T-helper 17 cell (primary cell): ENCODE data around the gene GDA. TPM values are rescaled to one million over a fixed set of nuclear protein-coding genes. Genes with fewer than 3 reads are reported as not detected.

Source experiments
- ATAC-seq: fragments of 150-1000 bp; cut with Tn5 transposase; 2 replicates; pipeline ENCODE4 v1.10.0; 2021; ENCODE audit warnings: mild to moderate bottlenecking, moderate library complexity
- DNase-seq, 3 donors: peaks; one replicate each; pipeline versions ENCODE4 v3.0.0 to v3.0.0-alpha.2; 2020 to 2021
- H3K9me3 ChIP-seq: one replicate; pipeline ENCODE4 v1.7.0; 2013; ENCODE audit warnings: low read length, mild to moderate bottlenecking; ENCODE audit not compliant: control insufficient read depth, poor library complexity, severe bottlenecking
- H3K27ac Mint-ChIP-seq: one replicate; pipeline ENCODE4 v1.8.0; 2022; ENCODE audit warnings: mild to moderate bottlenecking, moderate library complexity, mixed read lengths
- H3K27me3 Mint-ChIP-seq: one replicate; pipeline ENCODE4 v1.8.0; 2022; ENCODE audit warnings: mixed read lengths
- H3K36me3 Mint-ChIP-seq: one replicate; pipeline ENCODE4 v1.8.0; 2022; ENCODE audit warnings: low read depth, mixed read lengths
- H3K4me1 Mint-ChIP-seq: one replicate; pipeline ENCODE4 v1.8.0; 2022; ENCODE audit warnings: mild to moderate bottlenecking, mixed read lengths
- H3K4me3 Mint-ChIP-seq: one replicate; pipeline ENCODE4 v1.8.0; 2022; ENCODE audit warnings: mild to moderate bottlenecking, moderate library complexity, mixed read lengths
- total RNA-seq, 4 donors: library from RNA in 2 of 4; stranded (reverse) in 2 of 4; gene quantifications; one replicate each; pipeline ENCODE4 v1.2.3 and lab custom pipeline; 2022 to 2026

GDA gene
- total RNA-seq, 2 donors from 2014 or later = not detected

DNA sequence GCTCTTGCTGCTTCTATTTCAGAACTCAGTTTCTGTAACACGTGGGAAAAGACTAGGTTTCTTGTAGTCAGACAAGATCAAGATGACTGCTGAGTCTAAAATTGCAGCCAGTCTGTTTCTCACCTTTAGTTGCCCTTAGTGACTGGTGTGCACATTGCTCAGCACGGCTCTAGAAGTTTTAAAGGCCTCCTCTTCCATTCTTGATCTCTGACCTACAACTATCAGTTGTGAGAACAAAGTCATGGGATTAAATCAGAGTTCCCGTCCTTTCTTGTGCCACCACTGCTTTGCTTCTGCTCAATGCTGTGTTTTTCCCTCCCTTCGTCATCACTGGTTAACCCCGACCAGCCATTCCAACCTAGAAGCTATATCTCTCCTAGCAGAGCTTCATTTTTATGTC, 52.8 kb downstream of the GDA start:
- H3K27me3 Mint-ChIP-seq = peaks cover 21% of the 10 kb centered on the region
- H3K36me3 Mint-ChIP-seq = no peaks in the 10 kb centered on the region
- no peaks in the 10 kb centered on the region for H3K9me3 ChIP-seq
- peaks cover 5% of the 10 kb centered on the region for H3K4me1 Mint-ChIP-seq
- DNase-seq = no peak
- no peak overlapping the region for H3K4me3 Mint-ChIP-seq
- ATAC-seq = no peak
- H3K27ac Mint-ChIP-seq = no peak overlapping the region

DNA sequence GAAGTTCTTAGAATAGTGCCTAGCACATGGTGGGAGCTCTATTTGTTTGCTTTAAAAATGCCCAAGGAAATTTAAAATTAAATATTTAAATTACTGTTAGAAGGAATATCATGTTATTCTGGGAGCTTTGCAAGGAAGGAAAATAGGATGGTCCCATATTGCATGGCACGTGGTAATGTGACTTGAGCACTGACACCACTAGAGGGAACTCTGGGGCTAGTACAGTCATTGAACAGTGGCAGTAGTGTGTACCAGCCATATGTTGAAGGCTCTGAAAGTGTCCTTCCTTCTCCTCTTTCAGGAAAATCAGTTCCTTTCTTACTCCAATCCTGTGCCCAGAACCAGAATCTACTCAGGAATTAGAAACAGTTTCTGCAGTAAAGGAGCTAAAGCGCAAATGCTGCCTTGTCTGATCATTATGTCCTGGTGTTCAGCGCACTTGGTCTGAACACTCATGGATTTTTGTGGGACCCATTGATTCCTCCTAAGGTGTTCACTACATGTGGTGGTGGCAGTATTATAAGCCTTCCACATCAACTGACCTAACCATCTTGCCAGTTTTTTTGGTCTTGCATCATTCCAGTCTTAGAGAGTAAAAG, 54.1 kb downstream of the GDA start:
- Mint-ChIP-seq H3K27ac (no peak overlapping the region), H3K27me3 (peaks cover 21% of the 10 kb centered on the region), H3K36me3 (no peaks in the 10 kb centered on the region), H3K4me1 (peaks cover 9% of the 10 kb centered on the region), H3K4me3 (no peak overlapping the region)
- no peak for DNase-seq
- no peaks in the 10 kb centered on the region for H3K9me3 ChIP-seq
- no peak for ATAC-seq

DNA sequence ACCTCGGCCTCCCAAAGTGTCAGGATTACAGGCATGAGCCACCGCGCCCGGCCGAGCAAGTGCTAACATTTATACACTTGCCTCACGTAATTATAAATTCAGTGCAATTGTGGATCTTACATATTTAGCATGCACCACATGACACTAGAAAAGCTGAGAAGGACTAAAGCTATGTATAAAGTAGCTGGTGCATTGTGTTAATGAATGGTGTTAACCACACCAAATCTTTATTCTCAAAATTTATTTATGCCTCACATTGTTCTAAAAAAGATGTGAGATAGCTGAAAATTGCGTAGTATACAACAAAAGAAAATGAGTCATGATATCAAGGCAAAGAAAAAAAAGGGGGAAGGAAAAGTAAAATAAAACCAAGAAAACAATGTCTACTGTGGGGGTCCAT, 54.8 kb downstream of the GDA start:
- Mint-ChIP-seq H3K4me3 (no peak overlapping the region), H3K36me3 (no peaks in the 10 kb centered on the region), H3K27me3 (peaks cover 20% of the 10 kb centered on the region), H3K4me1 (peaks cover 9% of the 10 kb centered on the region), H3K27ac (no peak overlapping the region)
- DNase-seq (no peak), ATAC-seq (no peak)
- no peaks in the 10 kb centered on the region for H3K9me3 ChIP-seq

DNA sequence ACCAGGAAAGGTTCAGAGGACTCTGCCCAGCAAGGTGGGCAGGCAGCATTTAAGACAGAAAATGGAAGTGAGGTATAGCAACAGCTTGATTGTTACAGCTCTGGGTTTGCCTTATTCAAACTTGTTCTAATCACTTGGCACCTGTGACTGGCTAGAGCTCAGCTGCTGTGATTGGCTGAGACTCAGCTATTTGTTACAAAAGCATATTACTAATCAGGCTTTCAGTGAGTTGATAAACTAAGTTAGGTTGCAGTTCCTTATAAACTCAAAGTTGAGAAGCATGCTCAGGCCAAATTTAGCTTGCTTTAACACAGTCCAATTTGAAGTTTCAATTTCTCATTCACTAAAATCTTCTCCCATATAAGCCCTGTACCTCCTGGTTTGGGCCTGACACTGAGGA, 56.3 kb downstream of the GDA start:
- peaks cover 25% of the 10 kb centered on the region for H3K27me3 Mint-ChIP-seq
- no peaks in the 10 kb centered on the region for H3K9me3 ChIP-seq
- DNase-seq (no peak), ATAC-seq (no peak)
- no peak overlapping the region for H3K27ac Mint-ChIP-seq
- H3K36me3 Mint-ChIP-seq = no peaks in the 10 kb centered on the region
- H3K4me1 Mint-ChIP-seq = peaks cover 3% of the 10 kb centered on the region
- H3K4me3 Mint-ChIP-seq = no peak overlapping the region

DNA sequence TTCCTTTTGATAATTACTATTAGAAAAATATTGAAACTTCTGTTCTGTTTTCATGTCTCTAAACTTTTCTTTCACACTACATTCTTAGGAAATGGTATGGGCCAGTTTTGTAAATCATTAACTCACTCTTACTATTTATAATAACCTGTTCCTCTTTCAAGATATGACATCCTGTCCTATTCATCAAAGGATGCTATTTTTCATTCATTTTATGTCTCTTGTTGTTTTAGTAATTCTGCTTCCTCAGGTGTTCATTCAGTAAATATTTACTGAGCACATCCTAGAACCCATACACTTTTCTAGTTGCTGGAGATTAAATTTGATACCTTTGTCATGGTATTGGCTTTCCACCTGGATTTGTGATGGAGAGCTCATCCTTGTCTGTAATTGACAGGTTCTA, 58.0 kb downstream of the GDA start:
- ATAC-seq (no peak), DNase-seq (no peak)
- no peak overlapping the region for H3K27ac Mint-ChIP-seq
- H3K36me3 Mint-ChIP-seq = no peaks in the 10 kb centered on the region
- peaks cover 33% of the 10 kb centered on the region for H3K27me3 Mint-ChIP-seq
- no peaks in the 10 kb centered on the region for H3K9me3 ChIP-seq
- no peak overlapping the region for H3K4me3 Mint-ChIP-seq
- H3K4me1 Mint-ChIP-seq = peaks cover 3% of the 10 kb centered on the region

DNA sequence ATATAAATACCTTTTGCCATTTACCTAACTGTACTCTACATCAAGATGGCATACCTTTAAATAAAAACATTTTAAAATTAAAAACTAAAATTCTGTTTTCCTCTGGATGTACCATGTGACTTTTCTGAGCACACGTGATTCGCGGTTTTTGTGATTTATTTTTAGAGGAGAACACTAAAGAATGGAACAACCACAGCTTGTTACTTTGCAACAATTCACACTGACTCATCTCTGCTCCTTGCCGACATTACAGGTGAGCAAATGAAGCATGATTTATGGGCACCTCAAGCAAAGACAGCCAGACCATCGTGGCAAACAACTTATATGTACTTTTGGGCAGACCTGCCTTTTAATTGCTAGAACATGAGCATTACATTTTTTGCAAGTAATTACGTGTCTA, 61.3 kb downstream of the GDA start:
- peaks cover 3% of the 10 kb centered on the region for H3K4me1 Mint-ChIP-seq
- ATAC-seq (no peak), DNase-seq (no peak)
- no peak overlapping the region for H3K4me3 Mint-ChIP-seq
- H3K9me3 ChIP-seq = no peaks in the 10 kb centered on the region
- H3K36me3 Mint-ChIP-seq = no peaks in the 10 kb centered on the region
- H3K27me3 Mint-ChIP-seq = peaks cover 38% of the 10 kb centered on the region
- H3K27ac Mint-ChIP-seq = no peak overlapping the region

DNA sequence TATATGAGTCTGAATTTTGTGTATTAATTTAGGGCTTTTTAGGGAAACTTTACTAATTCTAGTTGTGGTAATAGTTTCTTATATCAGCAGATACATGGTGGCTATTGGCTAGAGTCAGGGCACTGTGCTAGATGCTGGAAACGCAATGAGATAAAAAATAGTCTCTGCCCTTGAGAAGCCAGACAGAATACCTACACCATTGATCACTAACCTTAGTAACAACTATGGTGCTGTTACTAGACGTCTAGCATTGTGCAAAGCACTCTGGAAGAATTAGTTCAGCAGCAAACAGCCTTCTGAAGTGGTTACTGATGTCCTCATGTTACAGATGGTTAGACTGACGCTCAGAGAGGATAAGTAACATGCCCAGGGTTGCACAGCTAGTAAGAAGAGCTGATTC, 61.8 kb downstream of the GDA start:
- Mint-ChIP-seq H3K27me3 (peaks cover 38% of the 10 kb centered on the region), H3K4me1 (peaks cover 3% of the 10 kb centered on the region), H3K36me3 (no peaks in the 10 kb centered on the region), H3K4me3 (no peak overlapping the region), H3K27ac (no peak overlapping the region)
- ATAC-seq (no peak), DNase-seq (no peak)
- no peaks in the 10 kb centered on the region for H3K9me3 ChIP-seq

DNA sequence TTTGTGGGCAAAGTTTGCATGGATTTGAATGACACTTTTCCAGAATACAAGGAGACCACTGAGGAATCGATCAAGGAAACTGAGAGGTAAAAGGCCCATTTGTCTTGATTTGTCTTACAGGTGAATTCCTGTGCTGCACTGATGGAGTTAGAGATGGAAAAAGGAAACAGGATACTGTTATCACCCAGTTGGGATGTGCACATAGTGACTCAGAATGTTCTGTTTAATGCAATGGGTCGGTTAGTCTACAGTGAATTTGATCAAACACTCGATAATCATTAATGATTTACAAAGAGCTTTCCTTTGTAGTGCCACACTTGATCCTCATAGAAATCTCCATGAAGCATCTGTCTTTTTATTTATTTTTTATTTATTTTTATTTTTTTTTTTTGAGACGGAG, 64.7 kb downstream of the GDA start:
- H3K4me1 Mint-ChIP-seq = no peaks in the 10 kb centered on the region
- H3K27me3 Mint-ChIP-seq = peaks cover 38% of the 10 kb centered on the region
- no peak for DNase-seq
- no peak overlapping the region for H3K27ac Mint-ChIP-seq
- no peak for ATAC-seq
- H3K36me3 Mint-ChIP-seq = no peaks in the 10 kb centered on the region
- H3K9me3 ChIP-seq = no peaks in the 10 kb centered on the region
- no peak overlapping the region for H3K4me3 Mint-ChIP-seq

DNA sequence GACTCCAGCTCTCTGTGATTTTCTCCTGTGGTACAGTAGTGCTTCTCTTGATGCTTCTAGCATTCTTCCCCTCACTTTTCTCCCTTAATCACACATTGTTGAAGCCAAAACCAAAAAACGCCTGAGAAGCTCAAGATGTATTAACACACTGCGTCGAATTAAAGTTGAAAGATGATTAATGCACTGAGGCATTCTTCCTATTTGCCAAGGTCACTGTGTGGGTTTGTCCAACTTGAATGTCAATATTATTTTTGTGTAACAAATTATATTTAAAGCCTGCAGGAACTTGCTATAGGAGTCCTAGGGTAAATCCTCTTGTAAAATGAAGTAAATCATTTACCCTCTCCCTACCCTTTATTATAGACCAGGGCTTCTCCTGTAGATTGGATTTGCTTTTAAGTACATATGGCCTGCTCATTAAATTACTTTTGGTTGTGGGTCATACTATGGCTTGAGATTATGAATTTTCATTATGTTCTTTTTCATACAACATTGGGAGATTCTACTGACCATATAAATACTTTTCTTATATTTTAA, 68.1 kb downstream of the GDA start:
- H3K4me3 Mint-ChIP-seq = no peak overlapping the region
- no peak overlapping the region for H3K27ac Mint-ChIP-seq
- H3K27me3 Mint-ChIP-seq = peaks cover 26% of the 10 kb centered on the region
- H3K9me3 ChIP-seq = no peaks in the 10 kb centered on the region
- no peaks in the 10 kb centered on the region for H3K4me1 Mint-ChIP-seq
- DNase-seq (no peak), ATAC-seq (no peak)
- H3K36me3 Mint-ChIP-seq = no peaks in the 10 kb centered on the region

DNA sequence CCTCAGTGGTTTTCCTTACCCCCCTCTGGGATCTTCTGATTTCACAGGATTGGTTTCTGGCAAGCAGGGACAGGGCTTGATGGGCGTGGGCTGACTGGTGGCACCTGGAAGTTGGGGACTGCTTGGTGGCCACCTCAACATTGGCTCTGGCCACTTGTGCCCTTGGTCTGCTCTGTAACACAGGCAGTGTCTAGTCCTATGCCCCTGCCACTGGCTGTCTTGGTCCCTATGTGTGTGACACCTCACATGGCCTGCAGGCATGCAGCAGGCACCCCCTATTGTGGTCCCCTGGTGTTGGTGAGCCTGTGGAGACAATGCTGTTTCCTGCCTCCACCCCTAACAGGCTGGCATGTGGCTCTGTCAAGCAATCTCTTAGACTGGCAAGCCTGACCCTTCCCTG, 71.3 kb downstream of the GDA start:
- no peak overlapping the region for H3K27ac Mint-ChIP-seq
- peaks cover 26% of the 10 kb centered on the region for H3K27me3 Mint-ChIP-seq
- no peak overlapping the region for H3K4me3 Mint-ChIP-seq
- no peaks in the 10 kb centered on the region for H3K9me3 ChIP-seq
- DNase-seq (no peak), ATAC-seq (no peak)
- no peaks in the 10 kb centered on the region for H3K4me1 Mint-ChIP-seq
- H3K36me3 Mint-ChIP-seq = peaks cover 2% of the 10 kb centered on the region

DNA sequence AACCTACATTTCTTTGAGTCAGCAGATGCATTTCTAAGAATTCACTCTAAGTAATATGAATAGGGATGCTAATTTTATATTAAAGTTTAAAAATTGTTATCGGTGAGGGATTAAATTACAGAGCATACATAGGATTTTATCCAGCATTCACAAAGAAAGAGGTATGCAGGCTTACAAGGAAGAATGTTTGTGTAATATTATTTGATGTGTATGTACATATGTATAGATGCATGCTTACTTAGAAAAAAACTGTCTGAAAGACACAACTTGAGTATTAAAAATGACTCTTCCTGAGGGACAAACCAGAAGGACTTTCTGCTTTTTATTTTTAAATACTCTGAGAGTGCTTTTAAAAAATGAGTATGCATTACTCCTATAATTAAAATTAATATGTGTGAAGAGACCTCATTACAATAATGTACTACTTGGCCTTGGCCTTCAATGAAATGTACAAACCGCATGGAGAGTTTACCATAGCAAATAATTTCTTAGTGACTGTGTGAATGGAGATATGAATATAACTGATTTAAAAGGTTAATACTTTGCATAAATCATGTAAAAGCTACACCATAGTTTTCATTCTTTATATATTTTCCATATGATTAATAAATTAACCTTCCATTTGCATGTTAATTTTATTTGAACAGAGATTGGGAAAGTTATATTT, 77.0 kb downstream of the GDA start:
- DNase-seq (no peak), ATAC-seq (no peak)
- H3K4me3 Mint-ChIP-seq = no peak overlapping the region
- no peaks in the 10 kb centered on the region for H3K4me1 Mint-ChIP-seq
- peaks cover 2% of the 10 kb centered on the region for H3K36me3 Mint-ChIP-seq
- H3K27me3 Mint-ChIP-seq = peaks cover 29% of the 10 kb centered on the region
- H3K9me3 ChIP-seq = no peaks in the 10 kb centered on the region
- H3K27ac Mint-ChIP-seq = no peak overlapping the region

DNA sequence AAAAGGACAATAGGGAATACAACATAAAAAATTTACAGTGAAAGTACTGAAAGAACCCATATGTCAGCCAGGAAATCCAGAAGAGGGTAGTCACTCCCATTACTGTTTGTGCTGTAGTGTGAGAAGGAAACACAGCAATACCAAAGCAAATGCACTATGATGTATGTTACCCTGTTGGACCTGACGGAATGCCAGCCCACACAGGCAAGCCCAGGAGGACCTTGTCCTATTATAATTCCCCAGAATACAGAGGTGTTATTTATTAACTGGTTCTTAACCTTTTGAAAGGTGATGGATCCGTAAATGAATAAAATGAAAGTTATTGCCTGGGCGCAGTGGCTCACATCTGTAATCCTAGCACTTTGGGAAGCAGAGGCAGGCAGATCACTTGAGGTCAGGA, 79.0 kb downstream of the GDA start:
- Mint-ChIP-seq H3K4me1 (no peaks in the 10 kb centered on the region), H3K4me3 (no peak overlapping the region), H3K27me3 (peaks cover 23% of the 10 kb centered on the region), H3K36me3 (no peaks in the 10 kb centered on the region), H3K27ac (no peak overlapping the region)
- H3K9me3 ChIP-seq = no peaks in the 10 kb centered on the region
- DNase-seq (no peak), ATAC-seq (no peak)

DNA sequence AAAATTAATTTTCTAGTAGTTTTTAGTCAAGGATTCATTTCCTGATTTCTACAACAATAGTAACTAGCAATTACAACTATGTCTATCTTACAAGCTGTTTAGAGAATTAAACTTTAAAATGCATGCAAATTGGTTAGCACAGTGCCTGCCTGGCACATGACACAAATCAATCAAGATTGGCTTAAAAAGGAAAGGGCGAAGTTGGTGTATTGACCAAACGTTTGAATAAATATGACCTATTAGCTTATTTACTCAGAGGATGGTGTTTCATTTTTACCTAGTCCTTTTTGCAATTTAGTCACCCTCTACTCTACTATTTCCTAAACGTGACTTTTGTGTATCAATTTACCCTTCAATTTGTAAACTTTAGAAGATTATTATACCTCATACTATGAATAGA, 83.5 kb downstream of the GDA start:
- no peak overlapping the region for H3K27ac Mint-ChIP-seq
- H3K9me3 ChIP-seq = no peaks in the 10 kb centered on the region
- no peaks in the 10 kb centered on the region for H3K36me3 Mint-ChIP-seq
- H3K27me3 Mint-ChIP-seq = peaks cover 13% of the 10 kb centered on the region
- DNase-seq (no peak), ATAC-seq (no peak)
- H3K4me1 Mint-ChIP-seq = no peaks in the 10 kb centered on the region
- H3K4me3 Mint-ChIP-seq = no peak overlapping the region

DNA sequence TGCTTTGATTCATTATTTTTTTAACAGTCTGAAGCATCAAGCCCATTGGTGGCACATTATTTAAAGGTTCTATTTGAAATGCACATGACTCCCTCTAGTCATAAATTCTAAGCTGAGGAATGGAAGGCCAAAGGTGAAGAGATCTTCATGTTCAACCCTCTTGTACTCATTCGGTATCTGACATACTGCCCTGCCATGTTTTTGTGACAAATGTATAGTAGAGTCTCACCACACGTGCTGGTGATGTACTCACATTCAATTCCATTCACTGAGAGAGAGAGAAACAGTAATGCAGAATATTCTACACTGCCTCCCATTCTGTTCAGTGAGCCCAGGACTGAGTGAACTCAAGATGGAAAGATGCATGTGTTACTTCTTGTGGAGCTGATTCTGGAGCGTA, 98.3 kb downstream of the GDA start:
- no peaks in the 10 kb centered on the region for H3K4me1 Mint-ChIP-seq

More for the DNA sequence above, 98.3 kb downstream of the GDA start:
- DNase-seq (no peak), ATAC-seq (no peak)
- Mint-ChIP-seq H3K36me3 (no peaks in the 10 kb centered on the region), H3K27me3 (peaks cover 52% of the 10 kb centered on the region), H3K27ac (no peak overlapping the region), H3K4me3 (no peak overlapping the region)
- H3K9me3 ChIP-seq = no peaks in the 10 kb centered on the region
